Liver (tissue), 9 donors: Measurements from ENCODE around the gene KERA. TPM values are rescaled to one million over a fixed set of nuclear protein-coding genes. Genes with fewer than 3 reads are reported as not detected.

ENCODE experiments used
- DNase-seq: peaks from one replicate; pipeline ENCODE4 v3.0.0-alpha.2; 2017; ENCODE audit warnings: low spot score
- H3K27ac ChIP-seq, 2 donors: one replicate each; pipeline ENCODE4 v1.7.0; 2013; ENCODE audit warnings: inconsistent platforms in 2 of 2, low read length in 2 of 2, control low read depth in 1 of 2, low read depth in 1 of 2, mild to moderate bottlenecking in 1 of 2
- H3K27me3 ChIP-seq, 4 donors: one replicate each; pipeline versions ENCODE4 v1.6.1 to v1.7.0; 2013; ENCODE audit warnings: low read length in 3 of 4, inconsistent platforms in 1 of 4, mild to moderate bottlenecking in 1 of 4, moderate library complexity in 1 of 4; ENCODE audit not compliant: control insufficient read depth in 4 of 4, insufficient read depth in 4 of 4
- H3K36me3 ChIP-seq, 4 donors: one replicate each; pipeline versions ENCODE4 v1.6.1 to v1.7.0; 2013; ENCODE audit warnings: low read length in 3 of 4, mild to moderate bottlenecking in 3 of 4, low read depth in 1 of 4, moderate library complexity in 1 of 4; ENCODE audit not compliant: control insufficient read depth in 4 of 4, insufficient read depth in 3 of 4
- H3K4me1 ChIP-seq, 4 donors: one replicate each; pipeline versions ENCODE4 v1.6.1 to v1.7.0; 2013; ENCODE audit warnings: low read length in 3 of 4, mild to moderate bottlenecking in 3 of 4, moderate library complexity in 1 of 4; ENCODE audit not compliant: control insufficient read depth in 4 of 4, insufficient read depth in 4 of 4
- H3K4me3 ChIP-seq, 3 donors: one replicate each; pipeline versions ENCODE4 v1.6.1 to v1.7.0; 2013; ENCODE audit warnings: low read length in 3 of 3, control low read depth in 1 of 3, low read depth in 1 of 3, mild to moderate bottlenecking in 1 of 3
- H3K9ac ChIP-seq, 2 donors: one replicate each; pipeline ENCODE4 v1.7.0; 2013; ENCODE audit warnings: low read length in 2 of 2, mild to moderate bottlenecking in 2 of 2, moderate library complexity in 2 of 2, control low read depth in 1 of 2, low read depth in 1 of 2
- H3K9me3 ChIP-seq, 4 donors: one replicate each; pipeline versions ENCODE4 v1.6.1 to v1.7.0; 2013; ENCODE audit warnings: low read length in 3 of 4; ENCODE audit not compliant: control insufficient read depth in 4 of 4
- EGR1 ChIP-seq, 2 donors: IDR thresholded peaks; 2 replicates each; pipeline ENCODE4 v1.6.1; 2016 to 2018; ENCODE audit warnings: antibody characterized with exemption in 2 of 2, low read depth in 2 of 2
- FOXA1 ChIP-seq: IDR thresholded peaks from 2 replicates; pipeline ENCODE4 v1.6.1; 2016; ENCODE audit warnings: antibody characterized with exemption
- GABPA ChIP-seq, 2 donors: IDR thresholded peaks in 1 of 2; conservative IDR thresholded peaks in 1 of 2; 2 replicates each; pipeline ENCODE4 v1.6.1; 2016; ENCODE audit warnings: antibody characterized with exemption in 2 of 2, mild to moderate bottlenecking in 1 of 2, moderate library complexity in 1 of 2
- HNF4A ChIP-seq, 2 donors: conservative IDR thresholded peaks; 2 replicates each; pipeline ENCODE4 v1.6.1; 2016; ENCODE audit warnings: antibody characterized with exemption in 2 of 2, mild to moderate bottlenecking in 2 of 2
- HNF4G ChIP-seq: IDR thresholded peaks from 2 replicates; pipeline ENCODE4 v1.6.1; 2016; ENCODE audit warnings: antibody characterized with exemption
- NR2F2 ChIP-seq: IDR thresholded peaks from 2 replicates; pipeline ENCODE4 v1.6.1; 2016; ENCODE audit warnings: antibody characterized with exemption
- RAD21 ChIP-seq, 2 donors: IDR thresholded peaks; 2 replicates each; pipeline ENCODE4 v1.6.1; 2016; ENCODE audit warnings: antibody characterized with exemption in 2 of 2, mild to moderate bottlenecking in 2 of 2
- RXRA ChIP-seq, 2 donors: IDR thresholded peaks; 2 replicates each; pipeline ENCODE4 v1.6.1; 2017 to 2018; ENCODE audit warnings: antibody characterized with exemption in 2 of 2, mild to moderate bottlenecking in 1 of 2
- SP1 ChIP-seq: IDR thresholded peaks from 2 replicates; pipeline ENCODE4 v1.6.1; 2018; ENCODE audit warnings: antibody characterized with exemption, mild to moderate bottlenecking
- TAF1 ChIP-seq: conservative IDR thresholded peaks from 2 replicates; pipeline ENCODE4 v1.6.1; 2016; ENCODE audit warnings: antibody characterized with exemption, mild to moderate bottlenecking
- YY1 ChIP-seq: IDR thresholded peaks from 2 replicates; pipeline ENCODE4 v1.6.1; 2016; ENCODE audit warnings: antibody characterized with exemption, mild to moderate bottlenecking
- WGBS: extraction: QIAGEN DNeasy Blood & Tissue Kit; methylation state at CpG from one replicate; pipeline ENCODE4 v1.1.7; 2013; 5-methylcytosine and 5-hydroxymethylcytosine counted together
- polyA plus RNA-seq, 2 donors: library from polyadenylated mRNA; stranded (reverse) in 1 of 2; unstranded in 1 of 2; fragments of 200-250 nt in 1 of 2; fragments of >200 nt in 1 of 2; fragmentation: Nextera tagmentation in 1 of 2; extraction: Ambion mirVana in 1 of 2; gene quantifications; one replicate each; pipeline versions ENCODE4 v1.2.1 to v1.2.3, GENCODE V29; 2013 to 2015
- total RNA-seq, 2 donors: library from RNA; depleted of rRNA; stranded (reverse); fragments of >200 nt; gene quantifications; one replicate each; pipeline ENCODE4 v1.2.3, GENCODE V29; 2014
- TF ChIP-seq, protein P1 (sequence below): IDR thresholded peaks from 2 replicates; pipeline ENCODE4 v1.6.1; 2016; ENCODE audit warnings: antibody characterized with exemption, mild to moderate bottlenecking
- TF ChIP-seq, protein P2 (sequence below): IDR thresholded peaks from 2 replicates; pipeline ENCODE4 v1.6.1; 2016; ENCODE audit warnings: antibody characterized with exemption
- TF ChIP-seq, protein P3 (sequence below): fragments of 150-350 bp; IDR thresholded peaks from 2 replicates; pipeline ENCODE4 v1.5.1; 2017; ENCODE audit warnings: improper control_type of control experiment, low read depth, low read length; ENCODE audit not compliant: missing input control
- TF ChIP-seq, protein P4 (sequence below): IDR thresholded peaks from 2 replicates; pipeline ENCODE4 v1.6.1; 2016; ENCODE audit warnings: antibody characterized with exemption
- TF ChIP-seq, protein P5 (sequence below): IDR thresholded peaks from 2 replicates; pipeline ENCODE4 v1.6.1; 2016; ENCODE audit warnings: antibody characterized with exemption
- donor health status: healthy.
- donor health status: healthy.
- donor health status: healthy.
- donor health status: healthy.
- donor health status: healthy.

The KERA gene
- total and polyA plus RNA-seq, 4 donors = not detected

DNA sequence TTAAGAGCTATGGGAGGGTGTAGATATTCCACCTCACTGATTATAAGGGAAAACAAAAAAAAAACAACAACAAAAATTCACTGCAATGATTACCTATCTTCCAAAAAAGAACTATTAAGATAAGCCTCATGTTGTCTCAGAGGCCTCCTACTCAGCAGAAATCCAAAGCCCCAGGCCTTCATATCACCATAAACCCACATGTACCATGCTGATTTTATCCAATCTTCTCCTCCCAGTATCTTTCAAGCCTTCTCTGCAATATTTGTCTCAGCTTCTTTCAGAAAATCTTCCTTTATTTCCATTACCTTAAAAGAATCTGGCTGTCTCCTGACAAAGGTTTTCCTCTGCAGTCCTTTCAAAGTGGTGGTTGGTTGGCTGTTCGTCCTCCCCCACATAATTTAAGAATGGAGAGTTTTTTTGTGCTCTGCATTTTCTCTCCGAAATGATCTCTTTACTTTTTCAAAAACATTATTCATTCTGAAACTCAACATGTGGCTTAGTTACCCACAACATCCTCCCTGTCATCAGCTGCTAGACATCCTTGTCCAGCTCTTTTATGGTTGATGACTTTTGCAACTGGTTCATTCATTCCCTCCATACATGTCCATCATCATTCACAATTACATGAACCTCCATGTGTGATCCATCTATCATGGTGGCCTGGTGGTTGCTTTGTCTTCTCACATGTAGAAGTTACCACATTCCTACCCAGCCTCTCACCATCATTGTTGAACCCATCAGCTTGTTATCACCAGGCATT is 50.1 kb downstream of the KERA start:
- Histone ChIP-seq H3K4me1 (no peaks in the 10 kb centered on the region), H3K9ac (no peak overlapping the region), H3K27ac (no peak overlapping the region), H3K9me3 (no peaks in the 10 kb centered on the region), H3K4me3 (no peak overlapping the region), H3K36me3 (no peaks in the 10 kb centered on the region), H3K27me3 (peaks cover 0 to 2% (median 0%) of the 10 kb centered on the region in 4 donors)
- 54% methylated on average over 2 of the region's 2 CpGs for WGBS
- no peak for DNase-seq
- TF ChIP-seq HNF4A (conservative IDR thresholded peaks at IDR 0.05) (no peak), NR2F2 (no peak), SP1 (no peak), EGR1 (IDR thresholded peaks at IDR 0.05; ENCODE audit: low read depth in 2 of 2) (no peak), RAD21 (IDR thresholded peaks at IDR 0.05) (no peak), GABPA (IDR thresholded peaks at IDR 0.05 in 1 of 2, conservative IDR thresholded peaks at IDR 0.05 in 1 of 2) (no peak), RXRA (IDR thresholded peaks at IDR 0.05) (no peak), FOXA1 (no peak), YY1 (no peak), TAF1 (no peak), HNF4G (no peak)
- TF ChIP-seq, protein P1, sequence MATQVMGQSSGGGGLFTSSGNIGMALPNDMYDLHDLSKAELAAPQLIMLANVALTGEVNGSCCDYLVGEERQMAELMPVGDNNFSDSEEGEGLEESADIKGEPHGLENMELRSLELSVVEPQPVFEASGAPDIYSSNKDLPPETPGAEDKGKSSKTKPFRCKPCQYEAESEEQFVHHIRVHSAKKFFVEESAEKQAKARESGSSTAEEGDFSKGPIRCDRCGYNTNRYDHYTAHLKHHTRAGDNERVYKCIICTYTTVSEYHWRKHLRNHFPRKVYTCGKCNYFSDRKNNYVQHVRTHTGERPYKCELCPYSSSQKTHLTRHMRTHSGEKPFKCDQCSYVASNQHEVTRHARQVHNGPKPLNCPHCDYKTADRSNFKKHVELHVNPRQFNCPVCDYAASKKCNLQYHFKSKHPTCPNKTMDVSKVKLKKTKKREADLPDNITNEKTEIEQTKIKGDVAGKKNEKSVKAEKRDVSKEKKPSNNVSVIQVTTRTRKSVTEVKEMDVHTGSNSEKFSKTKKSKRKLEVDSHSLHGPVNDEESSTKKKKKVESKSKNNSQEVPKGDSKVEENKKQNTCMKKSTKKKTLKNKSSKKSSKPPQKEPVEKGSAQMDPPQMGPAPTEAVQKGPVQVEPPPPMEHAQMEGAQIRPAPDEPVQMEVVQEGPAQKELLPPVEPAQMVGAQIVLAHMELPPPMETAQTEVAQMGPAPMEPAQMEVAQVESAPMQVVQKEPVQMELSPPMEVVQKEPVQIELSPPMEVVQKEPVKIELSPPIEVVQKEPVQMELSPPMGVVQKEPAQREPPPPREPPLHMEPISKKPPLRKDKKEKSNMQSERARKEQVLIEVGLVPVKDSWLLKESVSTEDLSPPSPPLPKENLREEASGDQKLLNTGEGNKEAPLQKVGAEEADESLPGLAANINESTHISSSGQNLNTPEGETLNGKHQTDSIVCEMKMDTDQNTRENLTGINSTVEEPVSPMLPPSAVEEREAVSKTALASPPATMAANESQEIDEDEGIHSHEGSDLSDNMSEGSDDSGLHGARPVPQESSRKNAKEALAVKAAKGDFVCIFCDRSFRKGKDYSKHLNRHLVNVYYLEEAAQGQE = no peak
- TF ChIP-seq, protein P2, sequence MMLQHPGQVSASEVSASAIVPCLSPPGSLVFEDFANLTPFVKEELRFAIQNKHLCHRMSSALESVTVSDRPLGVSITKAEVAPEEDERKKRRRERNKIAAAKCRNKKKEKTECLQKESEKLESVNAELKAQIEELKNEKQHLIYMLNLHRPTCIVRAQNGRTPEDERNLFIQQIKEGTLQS = no peak
- TF ChIP-seq, protein P3, sequence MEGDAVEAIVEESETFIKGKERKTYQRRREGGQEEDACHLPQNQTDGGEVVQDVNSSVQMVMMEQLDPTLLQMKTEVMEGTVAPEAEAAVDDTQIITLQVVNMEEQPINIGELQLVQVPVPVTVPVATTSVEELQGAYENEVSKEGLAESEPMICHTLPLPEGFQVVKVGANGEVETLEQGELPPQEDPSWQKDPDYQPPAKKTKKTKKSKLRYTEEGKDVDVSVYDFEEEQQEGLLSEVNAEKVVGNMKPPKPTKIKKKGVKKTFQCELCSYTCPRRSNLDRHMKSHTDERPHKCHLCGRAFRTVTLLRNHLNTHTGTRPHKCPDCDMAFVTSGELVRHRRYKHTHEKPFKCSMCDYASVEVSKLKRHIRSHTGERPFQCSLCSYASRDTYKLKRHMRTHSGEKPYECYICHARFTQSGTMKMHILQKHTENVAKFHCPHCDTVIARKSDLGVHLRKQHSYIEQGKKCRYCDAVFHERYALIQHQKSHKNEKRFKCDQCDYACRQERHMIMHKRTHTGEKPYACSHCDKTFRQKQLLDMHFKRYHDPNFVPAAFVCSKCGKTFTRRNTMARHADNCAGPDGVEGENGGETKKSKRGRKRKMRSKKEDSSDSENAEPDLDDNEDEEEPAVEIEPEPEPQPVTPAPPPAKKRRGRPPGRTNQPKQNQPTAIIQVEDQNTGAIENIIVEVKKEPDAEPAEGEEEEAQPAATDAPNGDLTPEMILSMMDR = no peak
- TF ChIP-seq, protein P4, sequence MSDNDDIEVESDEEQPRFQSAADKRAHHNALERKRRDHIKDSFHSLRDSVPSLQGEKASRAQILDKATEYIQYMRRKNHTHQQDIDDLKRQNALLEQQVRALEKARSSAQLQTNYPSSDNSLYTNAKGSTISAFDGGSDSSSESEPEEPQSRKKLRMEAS = no peak
- TF ChIP-seq, protein P5, sequence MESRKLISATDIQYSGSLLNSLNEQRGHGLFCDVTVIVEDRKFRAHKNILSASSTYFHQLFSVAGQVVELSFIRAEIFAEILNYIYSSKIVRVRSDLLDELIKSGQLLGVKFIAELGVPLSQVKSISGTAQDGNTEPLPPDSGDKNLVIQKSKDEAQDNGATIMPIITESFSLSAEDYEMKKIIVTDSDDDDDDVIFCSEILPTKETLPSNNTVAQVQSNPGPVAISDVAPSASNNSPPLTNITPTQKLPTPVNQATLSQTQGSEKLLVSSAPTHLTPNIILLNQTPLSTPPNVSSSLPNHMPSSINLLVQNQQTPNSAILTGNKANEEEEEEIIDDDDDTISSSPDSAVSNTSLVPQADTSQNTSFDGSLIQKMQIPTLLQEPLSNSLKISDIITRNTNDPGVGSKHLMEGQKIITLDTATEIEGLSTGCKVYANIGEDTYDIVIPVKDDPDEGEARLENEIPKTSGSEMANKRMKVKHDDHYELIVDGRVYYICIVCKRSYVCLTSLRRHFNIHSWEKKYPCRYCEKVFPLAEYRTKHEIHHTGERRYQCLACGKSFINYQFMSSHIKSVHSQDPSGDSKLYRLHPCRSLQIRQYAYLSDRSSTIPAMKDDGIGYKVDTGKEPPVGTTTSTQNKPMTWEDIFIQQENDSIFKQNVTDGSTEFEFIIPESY = no peak
